RWPE2 (cell line): Measurements from ENCODE around the gene CMC1.

Source experiments
- ATAC-seq: fragments of 200-7000 bp; cut with Tn5 transposase; 3 replicates; pipeline ENCODE4 v1.9.1; 2021; ENCODE audit warnings: low read depth
- DNase-seq: peaks from one replicate; pipeline ENCODE4 v3.0.0-alpha.2; 2020; ENCODE audit warnings: low spot score
- H3K27ac ChIP-seq: fragments of 450-650 bp; 2 replicates; pipeline ENCODE4 v1.5.1; 2017; ENCODE audit warnings: mild to moderate bottlenecking; ENCODE audit not compliant: poor library complexity, severe bottlenecking
- H3K27me3 ChIP-seq: fragments of 250-450 bp; sonication (Bioruptor Pico); 2 replicates; pipeline ENCODE4 v1.5.1; 2021; ENCODE audit warnings: mild to moderate bottlenecking, moderate library complexity; ENCODE audit not compliant: insufficient read depth, poor library complexity, severe bottlenecking
- H3K36me3 ChIP-seq: fragments of 250-450 bp; sonication (Bioruptor Pico); 2 replicates; pipeline ENCODE4 v1.5.1; 2020; ENCODE audit warnings: low read depth, mild to moderate bottlenecking, moderate library complexity
- H3K4me1 ChIP-seq: fragments of 250-450 bp; sonication (Bioruptor Pico); 2 replicates; pipeline ENCODE4 v1.5.1; 2021; ENCODE audit warnings: mild to moderate bottlenecking, moderate library complexity; ENCODE audit not compliant: insufficient read depth, poor library complexity, severe bottlenecking
- H3K4me3 ChIP-seq: fragments of 250-450 bp; sonication (Bioruptor Pico); 2 replicates; pipeline ENCODE4 v1.5.1; 2021; ENCODE audit warnings: mild to moderate bottlenecking, moderate library complexity; ENCODE audit not compliant: severe bottlenecking
- H3K9me3 ChIP-seq: fragments of 250-450 bp; sonication (Bioruptor Pico); 2 replicates; pipeline ENCODE4 v1.5.1; 2021; ENCODE audit warnings: mild to moderate bottlenecking, moderate library complexity; ENCODE audit not compliant: severe bottlenecking
- CTCF ChIP-seq: fragments of 450-650 bp; IDR thresholded peaks from one replicate; pipeline ENCODE4 v1.5.1; 2017; ENCODE audit warnings: mild to moderate bottlenecking, moderate library complexity; ENCODE audit not compliant: poor library complexity, severe bottlenecking

The CMC1 gene

GRCh38 chr3:28317438-28318022 lies 76.1 kb downstream of the CMC1 start:
- Histone ChIP-seq H3K4me1 (no peaks in the 10 kb centered on the region), H3K36me3 (peaks cover 17% of the 10 kb centered on the region), H3K27me3 (no peaks in the 10 kb centered on the region), H3K27ac (no peak overlapping the region), H3K9me3 (no peaks in the 10 kb centered on the region), H3K4me3 (no peak overlapping the region)
- ATAC-seq = peak; percentile 61
- peak; percentile 66 for TF ChIP-seq CTCF
- DNase-seq = no peak

- TF ChIP-seq CTCF = no peak
- Histone ChIP-seq H3K9me3 (no peaks in the 10 kb centered on the region), H3K4me1 (no peaks in the 10 kb centered on the region), H3K4me3 (no peak overlapping the region), H3K27me3 (no peaks in the 10 kb centered on the region), H3K27ac (no peak overlapping the region), H3K36me3 (peaks cover 44% of the 10 kb centered on the region)
- ATAC-seq (no peak), DNase-seq (no peak)
Observed at GRCh38 chr3:28320981-28321380, 79.6 kb downstream of the CMC1 start.

GRCh38 chr3:28322464-28322863 lies 81.0 kb downstream of the CMC1 start:
- DNase-seq = no peak
- Histone ChIP-seq H3K4me1 (no peaks in the 10 kb centered on the region), H3K27me3 (no peaks in the 10 kb centered on the region), H3K4me3 (no peak overlapping the region), H3K27ac (no peak overlapping the region), H3K9me3 (no peaks in the 10 kb centered on the region), H3K36me3 (peaks cover 55% of the 10 kb centered on the region)
- no peak for TF ChIP-seq CTCF
- ATAC-seq = peak; percentile 67

GRCh38 chr3:28326458-28326926 lies 85.1 kb downstream of the CMC1 start:
- Histone ChIP-seq H3K4me1 (no peaks in the 10 kb centered on the region), H3K27ac (no peak overlapping the region), H3K27me3 (no peaks in the 10 kb centered on the region), H3K4me3 (no peak overlapping the region), H3K36me3 (peaks cover 87% of the 10 kb centered on the region), H3K9me3 (no peaks in the 10 kb centered on the region)
- no peak for ATAC-seq
- TF ChIP-seq CTCF = no peak
- DNase-seq = no peak
